Stimulated activated CD4-positive, alpha-beta T cell treated with anti-CD3 and anti-CD28 coated beads, Interleukin-2, amount 100 ng/mL, for 24 hours (primary cell): ENCODE data around the gene FAM181A.
A peak's percentile ranks its signal among the peaks of the same experiment; 100 is the strongest.

Experiments used
- DNase-seq, 2 donors: peaks; one replicate each; pipeline ENCODE4 v3.0.0-alpha.2; 2020

The FAM181A gene

DNA sequence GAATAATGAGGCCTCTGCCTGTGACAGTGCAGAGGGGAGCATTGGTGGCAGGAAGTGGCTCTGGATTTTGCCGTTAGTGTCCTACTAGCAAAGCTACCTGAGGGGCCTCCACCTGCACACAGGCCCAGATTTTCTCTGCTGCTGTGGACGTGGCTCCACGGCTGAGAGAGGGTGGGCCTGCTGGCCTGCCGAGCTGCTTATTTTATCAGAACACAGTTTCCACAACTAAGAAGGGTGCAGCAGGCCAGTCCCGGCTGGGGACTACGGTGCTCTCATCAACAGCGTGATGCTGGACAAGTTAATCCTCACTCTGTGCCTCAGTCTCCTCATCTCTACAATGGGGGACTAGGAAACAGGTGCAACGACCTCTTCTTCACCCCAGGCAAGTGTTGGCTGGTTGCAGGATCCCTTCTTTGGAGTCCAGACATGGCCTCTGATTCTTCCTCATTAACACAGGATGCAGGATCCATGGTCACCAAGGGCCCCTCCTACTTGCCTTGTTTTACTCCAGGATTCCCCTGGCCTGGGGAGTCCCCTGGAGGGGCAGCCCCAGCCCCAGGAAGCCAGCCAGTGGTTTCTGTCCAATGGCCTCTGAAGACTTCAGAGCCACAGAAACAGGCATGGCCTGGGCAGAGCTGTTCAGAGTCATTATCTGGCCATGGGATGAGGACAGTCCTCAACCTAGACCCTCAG, 3.3 kb downstream of the FAM181A start:
- DNase-seq = no peak

DNA sequence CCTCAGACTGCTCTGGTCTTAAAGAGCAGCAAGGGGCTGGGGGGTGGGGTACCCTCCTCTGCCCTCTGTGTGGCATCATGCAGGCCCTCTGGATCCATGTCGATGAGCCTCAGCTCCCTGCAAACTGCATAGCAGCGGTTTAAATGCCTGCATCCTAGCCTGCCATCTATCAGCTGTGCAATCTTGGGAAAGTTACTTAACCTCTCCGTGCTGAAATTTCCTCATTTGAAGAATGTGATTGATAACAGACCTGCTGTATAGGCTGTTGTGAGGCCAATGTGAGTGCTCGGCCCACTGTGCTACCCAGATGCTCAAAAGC, 3.8 kb downstream of the FAM181A start:
- no peak for DNase-seq

- DNase-seq = no peak
Observed at GRCh38 chr14:93932642-93933041, 5.5 kb downstream of the FAM181A start.

GRCh38 chr14:93935213-93935612, 8.1 kb downstream of the FAM181A start:
- no peak for DNase-seq

DNA sequence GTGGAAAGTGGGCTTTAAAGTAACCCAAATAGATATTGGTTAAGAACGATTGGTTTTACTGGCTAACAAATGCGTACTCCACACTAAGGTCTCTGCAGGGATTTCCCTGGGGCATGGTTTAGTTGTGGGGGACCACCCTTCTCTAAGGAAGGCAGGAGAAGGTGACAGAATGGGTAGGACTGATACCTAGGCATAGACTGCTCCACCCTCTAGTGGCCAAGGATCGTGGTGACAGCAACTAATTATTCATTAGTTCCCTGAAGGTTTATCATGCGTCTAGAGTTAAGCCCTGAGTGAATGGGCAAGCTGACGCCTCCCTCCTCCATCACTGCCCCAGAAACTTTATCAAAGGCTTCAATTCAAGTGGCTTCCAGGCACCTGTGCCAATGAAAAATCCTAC, 9.1 kb downstream of the FAM181A start:
- DNase-seq = peak in 1 of 2 donors; percentile 20

- DNase-seq = no peak
Observed at GRCh38 chr14:93936926-93937325, 9.8 kb downstream of the FAM181A start.

DNA sequence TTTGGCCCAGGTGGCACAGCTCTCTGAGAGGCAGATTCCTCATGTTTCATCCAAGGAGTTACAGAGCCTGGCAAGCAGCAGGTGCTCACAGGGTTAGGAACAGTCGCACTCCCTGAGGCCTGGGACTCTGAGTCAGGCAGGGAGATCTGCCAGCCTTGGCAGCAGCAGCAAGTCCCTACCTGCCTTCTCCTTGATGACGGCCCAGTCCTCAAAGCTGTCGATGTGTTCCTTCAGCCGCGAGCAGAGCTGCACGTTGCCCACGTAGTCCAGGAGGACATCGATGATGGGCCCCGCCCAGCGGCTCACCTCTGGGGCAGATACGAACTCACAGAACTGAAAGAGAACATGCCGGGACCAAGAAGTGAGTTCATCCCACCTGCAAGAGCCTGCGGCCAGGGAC, 10.4 kb downstream of the FAM181A start:
- DNase-seq = no peak

DNA sequence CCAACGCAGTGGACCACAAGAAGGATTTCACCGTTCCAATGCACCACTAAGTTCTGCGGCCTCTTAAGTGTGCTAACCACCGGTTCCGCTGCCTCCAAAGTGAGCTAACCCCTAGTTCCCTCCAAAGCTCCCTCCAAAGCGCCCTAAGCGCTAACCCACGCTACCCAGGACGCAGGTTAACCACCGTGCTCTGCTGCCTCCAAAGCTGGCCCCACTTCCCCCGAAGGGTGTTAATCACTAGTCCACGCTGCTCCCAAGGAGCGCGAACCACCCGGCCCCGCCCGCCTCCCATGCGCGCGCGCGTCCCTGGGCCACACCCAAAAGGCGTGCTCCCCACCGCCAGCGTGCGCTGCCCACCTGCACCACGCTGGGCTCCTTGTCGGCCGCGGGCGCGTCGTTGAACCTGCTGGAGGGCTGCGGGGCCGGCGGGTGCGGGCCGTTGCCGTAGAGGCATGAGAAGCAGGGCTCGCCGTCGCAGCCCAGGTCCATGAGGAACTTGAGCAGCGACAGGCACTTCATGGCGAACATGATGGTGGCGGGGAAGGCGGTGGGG, 11.7 kb downstream of the FAM181A start:
- peak in 1 of 2 donors; percentile 24 for DNase-seq

GRCh38 chr14:93939304-93940229, 12.4 kb downstream of the FAM181A start:
- peak; percentile 96 for DNase-seq

- no peak for DNase-seq
Observed at GRCh38 chr14:93940437-93940836, 13.3 kb downstream of the FAM181A start.

- DNase-seq = no peak
Observed at GRCh38 chr14:93941293-93941910, 14.3 kb downstream of the FAM181A start.

DNA sequence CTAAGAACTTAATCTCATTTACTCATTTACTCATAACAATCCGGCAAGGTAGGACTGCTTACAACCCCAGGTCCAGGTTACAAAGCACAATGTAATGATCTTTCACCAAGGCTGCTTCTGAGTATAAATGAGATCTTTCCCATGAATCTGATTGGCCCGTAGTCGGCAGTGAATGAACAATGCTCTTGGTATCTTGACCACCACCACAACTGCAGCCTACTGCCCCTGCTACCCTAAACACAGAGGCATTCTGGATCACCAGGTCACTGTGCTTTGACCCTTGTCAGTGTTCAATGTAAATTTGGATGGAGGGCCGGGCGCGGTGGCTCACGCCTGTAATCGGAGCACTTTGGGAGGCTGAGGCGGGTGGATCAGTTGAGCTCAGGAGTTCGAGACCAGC, 15.9 kb downstream of the FAM181A start:
- DNase-seq = no peak

DNA sequence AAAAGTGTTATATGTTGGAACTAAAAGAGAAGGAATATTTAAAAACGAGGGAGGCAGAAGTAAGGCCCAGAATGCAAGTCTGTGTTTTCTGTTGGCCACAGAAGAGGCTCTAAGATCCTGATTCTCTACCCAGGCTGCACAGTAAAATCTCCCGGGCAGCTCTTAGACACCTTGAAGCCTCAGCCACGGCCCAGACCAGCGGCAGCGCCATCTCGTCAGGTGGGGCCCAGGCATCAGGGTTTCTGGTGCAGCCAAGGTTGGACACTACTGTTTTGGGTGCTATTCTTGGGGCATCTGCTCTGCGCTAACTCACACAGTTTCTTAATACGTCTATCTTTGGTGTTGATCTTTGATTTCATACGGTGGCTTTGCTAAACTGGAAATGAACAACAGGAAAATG, 16.8 kb downstream of the FAM181A start:
- DNase-seq = no peak

DNA sequence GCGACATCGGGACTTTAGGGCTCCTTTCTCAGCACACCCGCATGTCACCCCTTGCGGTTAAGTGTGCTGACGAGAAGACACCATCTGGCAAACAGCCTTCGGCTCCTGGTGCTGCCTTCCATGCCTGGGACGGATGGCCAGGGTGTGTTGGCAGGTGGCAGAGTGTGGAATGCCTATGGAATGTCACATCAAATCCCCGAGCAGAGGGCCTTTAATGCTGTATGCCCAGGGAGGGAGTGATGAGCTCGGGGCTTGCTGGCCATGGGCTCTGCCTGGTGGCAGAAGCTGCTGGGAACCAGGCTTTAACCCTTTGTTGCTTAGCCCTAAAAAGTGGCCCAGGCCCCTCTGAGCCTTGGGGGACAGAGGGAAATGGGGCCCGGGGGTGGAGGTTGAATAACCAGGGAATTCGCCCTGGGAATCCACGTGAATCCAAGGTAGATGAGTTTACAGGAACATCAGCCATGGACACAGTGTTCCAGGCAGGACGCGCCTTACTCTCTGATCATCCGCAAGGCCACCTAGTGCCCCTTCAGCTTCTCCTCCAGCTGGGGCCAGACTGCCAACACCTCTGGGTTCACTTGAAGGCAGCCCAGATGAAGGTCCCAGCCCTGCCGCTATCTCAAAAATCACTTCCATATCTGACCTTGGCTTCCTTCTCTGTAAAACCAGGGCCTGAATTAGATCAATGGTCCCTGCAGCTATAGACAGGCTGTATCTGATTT, 17.4 kb downstream of the FAM181A start:
- DNase-seq = no peak

- no peak for DNase-seq
Observed at GRCh38 chr14:93945070-93945399, 17.9 kb downstream of the FAM181A start.

DNA sequence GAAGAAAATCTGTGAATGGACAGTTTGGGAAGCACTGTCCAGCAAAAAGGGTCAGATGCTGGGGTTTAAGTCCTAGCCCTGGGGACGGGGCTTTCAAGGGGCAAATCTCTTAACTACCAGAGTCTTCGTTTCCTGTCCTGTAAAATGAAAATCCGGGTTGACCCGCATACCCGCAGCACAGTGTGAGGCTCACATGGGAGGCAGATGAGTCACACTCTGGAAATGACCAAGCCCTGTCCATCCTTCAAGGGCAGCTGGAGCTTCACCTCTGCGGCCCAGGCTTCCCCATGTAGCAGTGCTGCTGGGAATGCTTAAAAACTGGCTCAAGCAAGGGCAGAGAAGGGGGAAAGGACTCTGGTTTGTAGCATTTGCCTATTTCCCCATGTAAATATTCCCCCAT, 19.0 kb downstream of the FAM181A start:
- DNase-seq = no peak

GRCh38 chr14:93946541-93947090, 19.5 kb downstream of the FAM181A start:
- no peak for DNase-seq

GRCh38 chr14:93947282-93947681, 20.1 kb downstream of the FAM181A start:
- DNase-seq = no peak

DNA sequence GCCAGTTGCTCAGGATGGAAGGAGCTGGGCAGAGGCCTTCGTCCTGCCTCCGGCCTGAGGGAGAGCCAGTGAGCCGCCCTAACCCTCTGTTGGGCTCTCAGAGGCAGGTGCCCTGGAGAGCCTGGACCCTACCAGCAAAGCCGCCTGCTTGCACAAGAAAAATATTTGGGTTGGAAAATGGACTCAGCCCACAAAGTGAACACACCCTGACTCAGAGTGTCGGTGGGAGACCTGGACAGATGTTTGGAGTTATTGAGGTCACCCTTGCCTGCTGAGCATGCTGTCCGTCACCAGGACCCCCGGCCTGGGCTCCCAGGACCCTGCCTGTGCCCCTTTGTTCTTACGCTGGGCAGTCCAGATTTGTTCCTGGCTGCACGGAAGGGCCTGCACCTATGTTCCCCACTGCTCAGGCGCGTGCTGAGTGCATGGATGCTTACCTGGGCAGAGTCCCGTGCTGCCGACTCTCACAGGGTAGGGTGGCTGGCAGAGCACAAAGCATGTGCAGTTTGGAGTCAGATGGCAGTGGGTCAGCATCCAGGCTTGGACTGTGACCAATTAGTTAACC, 22.4 kb downstream of the FAM181A start:
- no peak for DNase-seq

GRCh38 chr14:93950948-93951634, 23.9 kb downstream of the FAM181A start:
- DNase-seq = no peak

DNA sequence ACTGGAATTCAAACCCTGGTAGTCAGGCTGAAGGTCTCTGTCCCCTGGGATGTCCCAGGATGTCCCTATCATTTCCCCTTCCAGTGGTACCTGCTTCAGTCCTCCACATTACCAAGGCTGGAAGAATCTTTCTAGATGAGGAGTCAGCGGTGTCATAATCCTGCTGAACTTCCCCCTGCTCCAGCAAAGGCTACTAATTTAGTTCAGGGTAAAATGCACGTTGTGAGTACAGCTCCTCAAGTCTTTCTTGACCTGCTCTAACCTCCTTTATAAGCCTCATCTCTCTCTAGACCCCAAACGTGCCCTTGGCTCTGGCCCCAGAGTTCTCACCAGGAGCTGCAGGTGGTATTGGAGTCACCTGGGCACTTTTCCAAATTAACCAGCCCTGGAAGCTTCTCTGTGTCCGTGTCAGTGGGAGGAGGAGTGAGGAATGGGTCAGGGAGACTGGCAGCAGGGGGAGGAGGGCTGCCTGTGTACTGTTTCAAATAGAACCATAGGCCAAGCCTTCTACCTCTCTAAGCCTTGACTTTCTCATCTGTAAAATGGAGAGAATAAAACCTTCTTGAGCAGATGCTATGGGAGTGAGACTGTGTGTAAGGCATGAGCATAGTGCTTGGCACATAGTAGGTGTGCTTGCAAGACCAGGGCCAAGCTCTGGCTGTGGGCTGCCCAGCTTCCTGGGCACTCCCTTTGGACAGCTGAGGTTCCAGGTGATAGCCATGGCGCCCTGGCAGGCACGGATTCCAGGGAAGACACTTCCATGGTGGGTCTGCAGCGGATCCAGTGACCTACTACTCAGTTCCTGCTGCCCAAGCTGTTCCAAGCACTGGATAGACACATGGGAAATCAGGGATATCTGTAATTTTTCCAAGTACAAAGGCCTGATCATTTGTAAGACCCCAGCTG, 24.7 kb downstream of the FAM181A start:
- DNase-seq = no peak
